Superior temporal gyrus (tissue), 1 donor: Measurements from ENCODE around the gene NT5M.
"Not testable (repeated sequence)": the region's sequence is repeated elsewhere in the genome, so short reads cannot be mapped to it uniquely, and the experiment has no call there.

Experiments
- DNase-seq: peaks from one replicate; pipeline ENCODE4 v3.0.0-alpha.2; 2016; ENCODE audit errors: extremely low spot score

NT5M gene

DNA sequence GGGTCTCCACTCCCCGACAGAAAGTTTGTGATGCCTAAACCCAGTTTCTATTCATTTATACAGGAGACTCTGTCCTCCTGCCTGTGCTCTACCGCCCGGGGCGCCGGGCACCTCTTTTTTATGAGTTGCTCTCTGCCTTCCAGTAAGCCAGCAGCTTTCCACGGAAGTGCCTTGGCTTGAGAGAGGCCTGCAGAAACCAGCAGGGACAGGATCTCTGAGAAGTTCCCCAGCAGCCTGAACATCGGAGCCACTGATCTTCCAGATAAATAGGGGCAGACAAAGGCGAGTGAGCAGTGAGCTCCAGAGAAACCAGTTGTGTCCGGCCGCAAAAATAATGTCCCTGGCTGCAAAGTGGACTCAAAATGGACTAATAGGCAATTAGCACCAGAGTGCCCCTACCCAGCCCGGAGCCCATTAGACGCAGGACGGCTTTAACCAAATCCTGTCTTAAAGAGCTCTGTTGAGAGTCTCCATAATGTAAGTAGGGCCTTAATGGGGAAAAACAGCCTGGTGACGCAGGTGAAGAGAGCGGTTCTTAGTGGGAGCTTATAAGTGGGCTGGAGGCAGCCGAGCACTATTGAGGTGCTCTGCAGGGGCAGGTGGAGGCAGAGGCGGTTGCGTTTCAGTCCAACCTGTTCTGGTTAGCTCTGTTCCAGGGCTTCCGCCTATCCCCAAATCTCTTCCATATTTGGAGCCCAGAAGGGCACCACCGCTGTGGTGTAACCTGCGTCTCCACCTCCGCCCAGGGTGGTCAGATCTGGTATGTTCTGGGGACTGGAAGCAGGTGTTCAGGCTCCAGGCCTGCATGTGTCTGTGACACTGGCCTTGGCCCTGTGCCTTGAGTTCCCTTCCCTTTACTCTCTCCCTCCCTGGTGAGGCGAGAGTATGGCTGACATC is 74.1 kb downstream of the NT5M start:
- no peak for DNase-seq

- DNase-seq = peak; percentile 88
These were observed 76.2 kb downstream of the NT5M start for GRCh38 chr17:17379197-17379991.

- DNase-seq = no peak
These were observed 77.2 kb downstream of the NT5M start for GRCh38 chr17:17380145-17380925.

GRCh38 chr17:17381446-17382064 is 78.4 kb downstream of the NT5M start:
- peak; percentile 70 for DNase-seq

- DNase-seq = no peak
These were observed 78.9 kb downstream of the NT5M start for GRCh38 chr17:17382065-17382459.

DNA sequence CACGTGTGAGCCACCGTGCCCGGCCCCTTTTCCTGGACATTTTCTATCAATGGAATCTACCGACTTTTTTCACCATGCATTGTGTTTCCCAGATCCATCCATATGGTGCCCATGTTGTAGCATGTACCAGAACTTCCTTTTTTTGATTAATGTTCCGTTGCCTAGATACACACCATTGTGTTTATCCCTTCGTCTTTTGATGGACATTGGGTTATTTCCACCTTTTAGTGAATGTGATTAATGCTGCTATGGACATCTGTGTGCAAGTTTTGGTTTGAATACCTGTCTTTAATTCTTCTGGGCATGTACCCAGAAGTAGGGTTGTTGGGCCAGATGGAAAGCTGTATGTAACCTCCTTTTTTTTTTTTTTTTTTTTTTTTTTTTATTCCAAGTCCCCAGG is 79.8 kb downstream of the NT5M start:
- DNase-seq = peak; percentile 22

GRCh38 chr17:17383431-17384290 is 80.5 kb downstream of the NT5M start:
- not testable (repeated sequence) for DNase-seq

GRCh38 chr17:17384291-17384615 is 81.1 kb downstream of the NT5M start:
- DNase-seq = no peak

DNA sequence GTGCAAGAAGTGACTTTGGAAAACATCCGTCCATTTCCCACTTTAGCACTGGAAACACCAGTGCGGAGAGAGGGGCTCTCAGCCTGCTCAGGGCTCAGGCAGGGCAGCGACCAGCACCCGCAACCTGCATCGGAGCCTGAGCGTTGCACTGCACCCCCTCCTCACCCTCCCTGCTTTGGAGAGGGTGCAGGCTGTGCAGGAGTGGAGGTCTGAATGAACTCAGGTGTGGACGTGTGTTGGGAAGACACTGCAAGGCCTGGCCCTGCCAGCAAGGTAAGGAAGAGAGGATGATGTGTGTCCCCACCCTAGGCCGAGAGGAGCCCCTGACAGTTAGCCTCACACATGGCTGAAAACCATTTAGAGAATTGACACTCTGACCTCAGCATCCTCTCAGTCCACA is 81.8 kb downstream of the NT5M start:
- DNase-seq = no peak

GRCh38 chr17:17385491-17385890 is 82.3 kb downstream of the NT5M start:
- DNase-seq = peak; percentile 59

GRCh38 chr17:17386094-17386800 is 83.1 kb downstream of the NT5M start:
- no peak for DNase-seq

DNA sequence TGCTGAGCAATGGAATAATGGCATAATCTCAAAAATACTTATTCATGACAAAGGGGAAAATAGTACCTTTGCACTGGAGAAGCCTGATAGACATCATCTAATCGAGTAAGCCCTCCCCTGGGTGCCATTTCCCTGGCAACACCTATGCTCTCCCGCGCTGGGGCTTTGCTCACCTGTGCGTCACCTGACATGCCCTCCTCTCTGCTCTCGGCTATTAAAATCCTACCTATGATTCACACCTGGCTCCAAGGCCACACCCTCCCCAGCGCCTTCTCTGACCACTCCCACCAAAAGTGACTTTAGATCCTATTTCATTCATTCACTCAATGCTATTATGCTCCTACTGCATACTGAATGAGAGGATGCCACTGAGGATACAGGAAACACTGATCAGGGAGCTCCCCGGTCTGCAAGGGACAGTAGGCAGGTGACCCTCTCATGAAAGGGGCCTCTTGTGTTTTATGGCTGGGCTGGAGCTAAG is 83.9 kb downstream of the NT5M start:
- no peak for DNase-seq

- no peak for DNase-seq
These were observed 84.6 kb downstream of the NT5M start for GRCh38 chr17:17387498-17388362.

GRCh38 chr17:17388657-17389496 is 85.7 kb downstream of the NT5M start:
- no peak for DNase-seq

- no peak for DNase-seq
These were observed 88.6 kb downstream of the NT5M start for GRCh38 chr17:17391668-17392370.

DNA sequence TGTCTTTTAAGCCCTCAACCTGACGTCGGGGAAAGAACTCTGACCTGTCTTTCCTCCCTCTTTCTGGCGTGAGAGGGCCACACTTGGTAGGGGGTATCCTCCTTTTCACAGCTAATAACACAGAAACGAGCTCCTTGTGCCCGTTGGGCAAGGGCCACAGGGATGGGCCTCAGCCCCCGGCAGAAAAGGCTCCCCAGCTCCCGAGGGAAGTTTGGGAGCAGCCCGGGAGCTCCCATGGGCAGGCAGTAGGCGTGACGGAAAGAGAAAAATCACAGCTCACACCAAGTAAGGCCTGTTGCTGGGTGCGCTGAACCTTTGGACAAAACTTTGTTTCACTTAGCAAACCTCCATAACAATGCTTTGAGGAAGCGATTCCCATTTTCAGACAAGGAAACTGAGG is 90.8 kb downstream of the NT5M start:
- DNase-seq = no peak

DNA sequence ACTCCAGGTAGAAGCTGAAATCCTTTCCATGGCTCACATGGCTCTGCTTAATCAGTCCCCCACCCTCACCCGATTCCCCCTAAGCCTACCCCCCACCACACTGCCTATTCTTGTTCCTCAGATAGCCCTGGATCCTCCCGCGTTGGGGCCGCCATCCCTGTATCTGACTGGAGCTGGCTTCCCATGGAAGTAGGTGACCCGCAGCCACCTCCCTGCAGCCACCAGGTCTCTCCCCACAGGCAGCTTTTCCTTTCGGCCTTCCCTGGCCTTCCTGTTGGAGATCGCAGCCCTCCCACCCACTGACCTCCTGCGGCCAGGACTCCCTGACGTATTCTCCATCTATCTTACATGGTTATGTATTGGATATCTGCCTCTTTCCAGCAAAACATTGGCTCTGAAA is 91.3 kb downstream of the NT5M start:
- DNase-seq = no peak
